Stomach (tissue), 9 donors: ENCODE results near the gene NCKAP5. TPM values are rescaled to one million over a fixed set of nuclear protein-coding genes. Genes with fewer than 3 reads are reported as not detected.

Experiments
- DNase-seq, 2 donors: peaks; one replicate each; pipeline versions ENCODE4 v3.0.0 to v3.0.0-alpha.2; 2013 to 2019
- H3K27ac ChIP-seq, 5 donors: fragments of 200-600 bp in 4 of 5; sonication (generic) in 4 of 5; one replicate each; pipeline ENCODE4 v1.5.1; 2013 to 2019; ENCODE audit warnings: mild to moderate bottlenecking in 1 of 5, moderate library complexity in 1 of 5
- H3K27me3 ChIP-seq, 3 donors: fragments of 200-600 bp; sonication (generic); one replicate each; pipeline ENCODE4 v1.5.1; 2017 to 2019; ENCODE audit warnings: mixed run types in 1 of 3
- H3K36me3 ChIP-seq, 4 donors: fragments of 200-600 bp; sonication (generic); 1 replicate in 3 of 4; 2 replicates in 1 of 4; pipeline ENCODE4 v1.5.1; 2016 to 2019
- H3K4me1 ChIP-seq, 4 donors: fragments of 200-600 bp; sonication (generic); one replicate each; pipeline ENCODE4 v1.5.1; 2016 to 2019
- H3K4me3 ChIP-seq, 4 donors: fragments of 200-600 bp; sonication (generic) in 3 of 4; one replicate each; pipeline ENCODE4 v1.5.1; 2016 to 2019; ENCODE audit warnings: mild to moderate bottlenecking in 1 of 4
- H3K9me3 ChIP-seq, 4 donors: fragments of 200-600 bp; sonication (generic); one replicate each; pipeline ENCODE4 v1.5.1; 2016 to 2019
- EP300 ChIP-seq: sonication (generic); formaldehyde crosslinking; IDR thresholded peaks from one replicate; pipeline ENCODE4 v1.6.1; 2017; ENCODE audit warnings: antibody characterized with exemption
- POLR2A ChIP-seq, 4 donors: fragments of 450-650 bp; IDR thresholded peaks; one replicate each; pipeline ENCODE4 v1.6.1; 2016; ENCODE audit warnings: antibody characterized with exemption in 4 of 4, control low read depth in 2 of 4, mild to moderate bottlenecking in 1 of 4, moderate library complexity in 1 of 4
- POLR2AphosphoS5 ChIP-seq, 3 donors: sonication (generic); formaldehyde crosslinking; IDR thresholded peaks; one replicate each; pipeline ENCODE4 v1.6.1; 2016; ENCODE audit warnings: antibody characterized with exemption in 3 of 3
- WGBS, 5 donors: extraction: QIAGEN DNeasy Blood & Tissue Kit in 3 of 5; methylation state at CpG; one replicate each; pipeline versions ENCODE4 v1.1.5 to v1.1.7; 2013 to 2018; 5-methylcytosine and 5-hydroxymethylcytosine counted together
- intact Hi-C: fragments of 100-400 bp; cut with DNase I; formaldehyde crosslinking; loops from one replicate; pipeline ENCODE4 v1.15.1; 2023; ENCODE audit warnings: low total_unique reads
- polyA plus RNA-seq, 3 donors: library from polyadenylated mRNA; stranded (reverse); fragments of 200-250 nt; gene quantifications; one replicate each; pipeline ENCODE4 v1.2.3, GENCODE V29; 2013
- total RNA-seq, 5 donors: library from RNA; depleted of rRNA; stranded (reverse); fragments of >200 nt; gene quantifications; one replicate each; pipeline versions ENCODE4 v1.1.0 to v1.2.3, GENCODE V29; 2014 to 2016
- TF ChIP-seq, protein P1 (sequence below), 7 experiments: fragments of 450-650 bp in 4 of 7; fragments of 200-600 bp in 3 of 7; sonication (generic) in 3 of 7; IDR thresholded peaks; one replicate each; pipeline ENCODE4 v1.5.1; 2016 to 2019; ENCODE audit warnings: antibody characterized with exemption in 7 of 7, control low read depth in 2 of 7, mild to moderate bottlenecking in 1 of 7
- donor health status: healthy with polysubstance abuse.
- donor health status: Bipolar disorder and iron deficiency.
- donor health status: healthy.

Gene NCKAP5
- total and polyA plus RNA-seq, 8 donors = 0.58 to 8.0 (median 1.6) TPM; not detected in 1

DNA sequence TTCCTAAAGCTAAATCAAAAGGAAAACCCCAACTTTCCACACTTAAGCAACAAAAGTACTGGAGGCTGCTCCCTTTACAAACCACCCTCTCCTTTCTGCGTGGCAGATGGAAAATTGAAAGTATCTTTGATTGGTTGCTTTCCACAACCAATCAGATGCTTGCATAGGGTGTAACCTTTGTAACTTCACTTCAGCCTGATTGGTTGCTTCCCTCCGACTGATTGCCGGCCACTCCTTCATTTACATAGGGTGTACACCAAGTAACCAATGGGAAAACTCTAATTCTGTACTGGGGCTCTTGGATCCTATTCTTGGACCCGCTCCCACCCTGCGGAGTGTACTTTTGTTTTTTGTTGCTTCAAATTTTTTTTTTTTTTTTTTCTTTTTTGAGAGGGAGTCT lies 297.7 kb downstream of the NCKAP5 start:
- H3K4me3 ChIP-seq = no peak overlapping the region
- H3K36me3 ChIP-seq = no peaks in the 10 kb centered on the region
- no peak for DNase-seq
- peaks cover 0 to 19% (median 6%) of the 10 kb centered on the region in 3 donors for H3K27me3 ChIP-seq
- no peak overlapping the region for H3K27ac ChIP-seq
- no peaks in the 10 kb centered on the region for H3K9me3 ChIP-seq
- WGBS, 5 donors = 89 to 91% (median 90%) methylated on average over 5 of the region's 5 CpGs
- TF ChIP-seq, protein P1, sequence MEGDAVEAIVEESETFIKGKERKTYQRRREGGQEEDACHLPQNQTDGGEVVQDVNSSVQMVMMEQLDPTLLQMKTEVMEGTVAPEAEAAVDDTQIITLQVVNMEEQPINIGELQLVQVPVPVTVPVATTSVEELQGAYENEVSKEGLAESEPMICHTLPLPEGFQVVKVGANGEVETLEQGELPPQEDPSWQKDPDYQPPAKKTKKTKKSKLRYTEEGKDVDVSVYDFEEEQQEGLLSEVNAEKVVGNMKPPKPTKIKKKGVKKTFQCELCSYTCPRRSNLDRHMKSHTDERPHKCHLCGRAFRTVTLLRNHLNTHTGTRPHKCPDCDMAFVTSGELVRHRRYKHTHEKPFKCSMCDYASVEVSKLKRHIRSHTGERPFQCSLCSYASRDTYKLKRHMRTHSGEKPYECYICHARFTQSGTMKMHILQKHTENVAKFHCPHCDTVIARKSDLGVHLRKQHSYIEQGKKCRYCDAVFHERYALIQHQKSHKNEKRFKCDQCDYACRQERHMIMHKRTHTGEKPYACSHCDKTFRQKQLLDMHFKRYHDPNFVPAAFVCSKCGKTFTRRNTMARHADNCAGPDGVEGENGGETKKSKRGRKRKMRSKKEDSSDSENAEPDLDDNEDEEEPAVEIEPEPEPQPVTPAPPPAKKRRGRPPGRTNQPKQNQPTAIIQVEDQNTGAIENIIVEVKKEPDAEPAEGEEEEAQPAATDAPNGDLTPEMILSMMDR (IDR thresholded peaks at IDR 0.05) = no peak
- no peak for TF ChIP-seq EP300
- no peak for TF ChIP-seq POLR2A (IDR thresholded peaks at IDR 0.05)
- TF ChIP-seq POLR2AphosphoS5 (IDR thresholded peaks at IDR 0.05) = no peak
- peaks cover 8 to 24% (median 18%) of the 10 kb centered on the region in 4 donors for H3K4me1 ChIP-seq
- intact Hi-C loops = no loop called here

DNA sequence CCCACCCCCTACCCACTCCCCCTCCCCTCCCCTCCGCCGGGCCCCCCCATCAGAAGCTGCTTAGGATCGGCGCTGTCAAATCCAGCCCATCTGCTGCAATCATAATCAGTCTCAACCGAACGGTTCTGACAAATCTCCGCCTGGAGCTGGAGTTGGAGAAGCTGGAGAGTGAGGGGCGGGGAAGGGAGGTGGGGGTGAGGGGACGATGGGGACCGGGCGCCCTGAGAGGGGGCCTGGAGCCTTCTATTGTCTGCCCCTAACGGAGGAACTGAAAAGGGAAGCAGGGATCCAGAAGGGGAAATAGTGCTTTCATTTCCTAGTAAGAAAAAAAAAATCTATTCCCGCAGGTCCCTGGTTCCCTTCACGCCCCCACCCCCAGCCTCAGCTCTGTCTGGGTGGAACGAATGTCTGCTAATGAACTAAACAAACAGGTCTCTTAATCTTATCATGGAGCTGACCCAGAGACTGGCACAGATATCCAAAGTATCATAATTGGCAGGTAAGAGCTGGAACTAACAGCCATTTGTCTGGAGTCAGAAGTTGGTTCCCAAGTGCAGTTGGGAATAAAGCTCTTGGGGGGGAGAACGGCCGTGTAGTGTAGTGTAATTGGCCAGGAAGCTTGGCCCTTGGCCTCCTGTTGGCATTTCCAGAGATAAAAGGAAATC lies 301.2 kb downstream of the NCKAP5 start:
- WGBS, 5 donors = 2 to 3% (median 2%) methylated on average over 16 to 17 of the region's 17 CpGs
- DNase-seq = peak in 1 of 2 donors; percentile 34
- no peaks in the 10 kb centered on the region for H3K36me3 ChIP-seq
- H3K9me3 ChIP-seq = no peaks in the 10 kb centered on the region
- no peak for TF ChIP-seq POLR2A (IDR thresholded peaks at IDR 0.05)
- TF ChIP-seq, protein P1 (IDR thresholded peaks at IDR 0.05) = no peak
- TF ChIP-seq POLR2AphosphoS5 (IDR thresholded peaks at IDR 0.05) = no peak
- no peak for TF ChIP-seq EP300
- peaks cover 12 to 27% (median 26%) of the 10 kb centered on the region in 4 donors for H3K4me1 ChIP-seq
- H3K4me3 ChIP-seq = peak overlapping the region; percentile 41 to 66 (median 49)
- peak overlapping the region; percentile 13 to 54 (median 49) for H3K27ac ChIP-seq
- intact Hi-C loops = no loop called here
- peaks cover 0 to 23% (median 6%) of the 10 kb centered on the region in 3 donors for H3K27me3 ChIP-seq

DNA sequence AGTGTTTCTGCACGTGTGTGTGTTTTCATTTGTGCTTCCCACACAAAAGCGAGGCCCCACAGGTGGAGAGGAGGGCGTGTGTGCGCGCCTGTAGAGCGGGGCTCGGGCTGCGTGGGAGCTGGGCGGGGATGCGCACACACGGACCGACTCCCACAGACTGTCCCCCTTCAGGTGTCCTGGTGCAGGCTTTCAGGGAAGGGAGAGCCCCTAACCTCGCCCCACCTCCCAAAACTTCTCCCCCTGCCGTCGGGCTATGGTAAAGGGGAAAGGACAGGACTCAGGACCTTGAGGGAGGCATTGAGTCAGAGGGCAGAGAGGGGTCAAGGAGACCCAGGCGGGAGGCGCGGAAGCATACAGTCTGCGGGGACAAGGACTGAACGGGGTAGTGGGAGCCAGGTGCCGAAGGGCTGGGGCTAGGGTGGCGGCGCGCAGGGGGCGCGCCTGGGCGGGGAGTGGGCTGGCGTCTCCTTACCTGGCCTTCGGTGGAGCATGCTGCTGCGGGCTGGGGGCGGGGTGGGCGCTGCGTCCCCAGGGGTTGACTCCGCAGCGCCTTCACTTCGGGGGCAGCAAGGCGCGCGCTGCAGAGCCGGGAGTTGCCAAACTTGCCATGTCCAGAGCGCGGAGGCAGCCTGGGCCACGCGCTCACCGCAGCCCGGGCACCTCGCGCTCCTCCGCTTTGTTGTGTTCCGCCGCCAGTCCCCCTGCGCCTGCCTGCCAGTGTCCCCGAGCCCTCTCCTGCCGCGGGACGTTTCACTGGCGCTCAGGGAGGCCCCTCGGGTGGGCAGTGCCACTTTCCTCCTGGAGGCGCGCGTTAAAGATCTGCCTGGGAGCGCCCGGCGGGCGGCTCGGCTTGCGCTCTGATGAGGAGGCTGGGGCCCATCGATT lies 302.0 kb downstream of the NCKAP5 start:
- peak overlapping the region; percentile 41 to 66 (median 49) for H3K4me3 ChIP-seq
- H3K27me3 ChIP-seq = peaks cover 0 to 23% (median 6%) of the 10 kb centered on the region in 3 donors
- DNase-seq = peak; percentile 24 to 27
- TF ChIP-seq POLR2A (IDR thresholded peaks at IDR 0.05) (no peak), POLR2AphosphoS5 (IDR thresholded peaks at IDR 0.05) (no peak), EP300 (no peak)
- TF ChIP-seq, protein P1 (IDR thresholded peaks at IDR 0.05) = no peak
- no peaks in the 10 kb centered on the region for H3K9me3 ChIP-seq
- peak overlapping the region; percentile 13 to 54 (median 49) for H3K27ac ChIP-seq
- no peaks in the 10 kb centered on the region for H3K36me3 ChIP-seq
- WGBS, 5 donors = 0 to 13% (median 2%) methylated on average over 21 to 68 of the region's 68 CpGs
- H3K4me1 ChIP-seq = peaks cover 12 to 27% (median 25%) of the 10 kb centered on the region in 4 donors
- intact Hi-C loops = no loop called here

DNA sequence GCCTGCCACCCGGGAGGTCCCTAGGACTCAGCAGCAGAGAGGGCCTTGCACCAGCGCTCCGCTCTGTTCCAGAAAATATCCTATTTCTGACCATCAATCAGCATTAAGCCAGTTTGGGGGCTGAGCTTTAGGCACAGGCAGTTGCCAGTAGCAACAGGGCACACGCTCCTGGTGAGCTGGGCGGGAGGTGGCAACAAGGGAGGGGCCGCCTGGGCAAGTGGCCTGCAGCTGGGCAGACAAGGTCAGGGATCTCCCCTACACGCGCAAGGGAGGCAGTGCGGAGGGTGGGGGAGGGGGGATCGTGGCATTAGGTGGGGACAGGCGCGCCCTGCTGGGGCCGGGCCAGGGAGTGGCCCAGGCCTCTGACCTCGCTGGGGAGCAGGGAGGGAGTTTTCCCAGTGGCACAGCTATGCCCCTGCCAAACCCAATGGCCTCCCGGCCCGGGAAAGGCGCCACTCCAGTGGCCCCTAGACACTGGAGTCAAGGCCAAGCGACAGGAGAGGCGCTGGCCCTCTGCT lies 302.8 kb downstream of the NCKAP5 start:
- whole genome bisulfite sequencing, 5 donors = 7 to 26% (median 14%) methylated on average over 6 to 19 of the region's 19 CpGs
- TF ChIP-seq POLR2AphosphoS5 (IDR thresholded peaks at IDR 0.05) (no peak), POLR2A (IDR thresholded peaks at IDR 0.05) (no peak), EP300 (no peak)
- TF ChIP-seq, protein P1 (IDR thresholded peaks at IDR 0.05) = no peak
- H3K27me3 ChIP-seq = peaks cover 0 to 23% (median 6%) of the 10 kb centered on the region in 3 donors
- peaks cover 12 to 27% (median 24%) of the 10 kb centered on the region in 4 donors for H3K4me1 ChIP-seq
- peak; percentile 56 to 65 for DNase-seq
- intact Hi-C loops = no loop called here
- H3K27ac ChIP-seq = peak overlapping the region in 4 of 5 donors; percentile 13 to 54 (median 46)
- no peaks in the 10 kb centered on the region for H3K36me3 ChIP-seq
- H3K4me3 ChIP-seq = peak overlapping the region; percentile 41 to 66 (median 49)
- H3K9me3 ChIP-seq = no peaks in the 10 kb centered on the region
